HepG2 (cell line): ENCODE results near the gene OPA3. TPM values are rescaled to one million over a fixed set of nuclear protein-coding genes. Genes with fewer than 3 reads are reported as not detected.

Experiments used
- ATF5 ChIP-seq: sonication (generic); formaldehyde crosslinking; IDR thresholded peaks from 2 replicates; pipeline ENCODE4 v1.4.0; 2020; ENCODE audit warnings: mild to moderate bottlenecking, low read depth, missing genetic modification reagents
- FOXC1 ChIP-seq: sonication (generic); formaldehyde crosslinking; IDR thresholded peaks from 2 replicates; pipeline ENCODE4 v1.8.0; 2022; ENCODE audit warnings: mild to moderate bottlenecking, missing genetic modification reagents, borderline replicate concordance
- FOXK2 ChIP-seq: fragments of 450-650 bp; IDR thresholded peaks from 2 replicates; pipeline ENCODE4 v1.6.1; 2016
- MAZ ChIP-seq, 2 experiments: sonication (generic) in 1 of 2; formaldehyde crosslinking in 1 of 2; IDR thresholded peaks; 2 replicates each; pipeline versions ENCODE4 v1.5.0 to v1.6.1; 2012 to 2020; ENCODE audit warnings: low read depth in 2 of 2, mild to moderate bottlenecking in 2 of 2, borderline replicate concordance in 1 of 2, improper control_type of control experiment in 1 of 2, low read length in 1 of 2, missing genetic modification reagents in 1 of 2, moderate library complexity in 1 of 2
- NFYB ChIP-seq: sonication (generic); formaldehyde crosslinking; IDR thresholded peaks from 2 replicates; pipeline ENCODE4 v1.4.0; 2020; ENCODE audit warnings: missing genetic modification reagents
- TARDBP ChIP-seq: sonication (generic); formaldehyde crosslinking; IDR thresholded peaks from 2 replicates; pipeline ENCODE4 v1.8.0; 2022; ENCODE audit warnings: mild to moderate bottlenecking, missing genetic modification reagents
- ZFP90 ChIP-seq: sonication (generic); formaldehyde crosslinking; IDR thresholded peaks from 2 replicates; pipeline ENCODE4 v1.8.0; 2022; ENCODE audit warnings: missing genetic modification reagents, mild to moderate bottlenecking, inconsistent platforms, borderline replicate concordance
- ZNF615 ChIP-seq: sonication (generic); formaldehyde crosslinking; IDR thresholded peaks from 2 replicates; pipeline ENCODE4 v1.5.0; 2020; ENCODE audit warnings: mild to moderate bottlenecking, missing genetic modification reagents, borderline replicate concordance
- polyA plus RNA-seq, 8 experiments: library from polyadenylated mRNA; depleted of rRNA in 3 of 8; stranded (reverse) in 7 of 8; unstranded in 1 of 8; fragments of >200 nt; fragmentation: Illumina TruSeq in 4 of 8; extraction: Trizol in 4 of 8; gene quantifications; 2 replicates each; pipeline versions ENCODE4 v1.2.1 to v1.2.3, GENCODE V29; 2011 to 2016; ENCODE audit warnings: low read depth in 4 of 8, missing spikeins in 1 of 8, mixed read lengths in 1 of 8; ENCODE audit not compliant: insufficient read depth in 1 of 8
- total RNA-seq, 5 experiments: library from RNA; depleted of rRNA; stranded (reverse); fragments of >200 nt; fragmentation: Illumina TruSeq; extraction: Trizol; gene quantifications; 2 replicates each; pipeline ENCODE4 v1.2.3, GENCODE V29; 2016; ENCODE audit warnings: low read depth in 1 of 5
- TF ChIP-seq, protein P1 (sequence below): sonication (generic); formaldehyde crosslinking; IDR thresholded peaks from 2 replicates; pipeline ENCODE4 v1.4.0; 2020; ENCODE audit warnings: low read depth, mild to moderate bottlenecking, missing genetic modification reagents
- TF ChIP-seq, protein P2 (sequence below), 2 experiments: sonication (generic) in 1 of 2; formaldehyde crosslinking in 1 of 2; IDR thresholded peaks; 2 replicates each; pipeline versions ENCODE4 v1.4.0 to v1.6.1; 2018 to 2020; ENCODE audit warnings: missing genetic modification reagents in 2 of 2, borderline replicate concordance in 1 of 2, low read depth in 1 of 2, mild to moderate bottlenecking in 1 of 2, missing biosample characterization in 1 of 2
- TF ChIP-seq, protein P3 (sequence below): sonication (generic); formaldehyde crosslinking; IDR thresholded peaks from 2 replicates; pipeline ENCODE4 v1.4.0; 2020; ENCODE audit warnings: mild to moderate bottlenecking, missing genetic modification reagents
- TF ChIP-seq, protein P4 (sequence below): sonication (generic); formaldehyde crosslinking; IDR thresholded peaks from 2 replicates; pipeline ENCODE4 v1.5.0; 2020; ENCODE audit warnings: mild to moderate bottlenecking, missing genetic modification reagents, borderline replicate concordance

Gene OPA3
- total and polyA plus RNA-seq, 2 of the 13 experiments (the other 11 are each of a cell fraction or from before 2014, with no cell fraction given), result 8.3 to 17.7 TPM

DNA sequence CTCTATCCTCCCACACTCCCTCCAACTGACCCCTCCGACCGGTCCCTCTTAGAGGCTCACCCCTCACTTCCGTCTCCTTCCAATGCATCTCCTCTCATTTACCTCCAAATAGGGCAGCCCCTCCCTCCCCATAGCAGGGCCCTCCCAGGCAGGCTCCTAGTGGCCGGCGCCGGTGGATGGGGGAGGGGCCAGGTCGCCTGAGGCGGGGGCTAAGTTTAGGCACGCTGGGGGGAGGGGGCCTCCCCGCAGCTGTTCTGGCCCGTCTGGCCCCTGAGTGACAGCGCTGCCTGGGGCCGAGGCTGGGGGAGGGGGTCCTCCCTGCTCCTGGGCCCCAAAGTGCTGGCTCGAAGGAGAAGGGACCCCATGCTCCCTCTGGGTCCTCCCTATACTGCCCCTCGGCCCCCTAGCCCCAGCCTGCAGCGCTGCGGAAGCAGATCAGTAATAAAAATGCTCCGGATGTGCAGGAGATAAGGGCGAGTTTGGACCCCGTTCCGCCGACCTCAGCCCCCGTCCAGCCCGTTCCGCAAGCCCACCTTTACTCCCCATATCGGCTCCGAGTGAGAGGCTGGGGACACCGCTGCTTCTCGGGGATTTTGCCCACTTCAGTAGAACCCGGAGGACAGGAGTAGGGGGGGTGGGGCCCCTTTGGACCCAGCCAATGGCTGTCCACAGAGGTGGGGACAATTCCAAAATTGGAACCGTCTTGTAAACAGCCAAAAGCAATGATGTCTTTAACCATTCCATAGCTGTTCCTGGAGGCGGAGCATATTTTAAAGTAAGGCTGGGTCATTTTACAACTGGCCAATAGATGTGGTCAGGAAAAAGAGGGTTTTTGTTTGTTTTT is 91.8 kb downstream of the OPA3 start (continued):
- TF ChIP-seq, protein P1, sequence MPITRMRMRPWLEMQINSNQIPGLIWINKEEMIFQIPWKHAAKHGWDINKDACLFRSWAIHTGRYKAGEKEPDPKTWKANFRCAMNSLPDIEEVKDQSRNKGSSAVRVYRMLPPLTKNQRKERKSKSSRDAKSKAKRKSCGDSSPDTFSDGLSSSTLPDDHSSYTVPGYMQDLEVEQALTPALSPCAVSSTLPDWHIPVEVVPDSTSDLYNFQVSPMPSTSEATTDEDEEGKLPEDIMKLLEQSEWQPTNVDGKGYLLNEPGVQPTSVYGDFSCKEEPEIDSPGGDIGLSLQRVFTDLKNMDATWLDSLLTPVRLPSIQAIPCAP (CRISPR knock-in tag), result no peak
- TF ChIP-seq ZFP90 (CRISPR knock-in tag) (peak; percentile 72; the same call in 1 of the 2 replicates), FOXK2 (no peak), MAZ (IDR thresholded peaks at IDR 0.05; ENCODE audit: borderline replicate concordance, low read depth, low read length) (no peak), MAZ (CRISPR knock-in tag; IDR thresholded peaks at IDR 0.05; ENCODE audit: low read depth) (peak; percentile 36; the same call in 1 of the 2 replicates), ZNF615 (CRISPR knock-in tag) (0 out of 2 replicates have a peak, but pooled peaks have one; percentile 47), ATF5 (CRISPR knock-in tag) (0 out of 2 replicates have a peak, but pooled peaks have one; percentile 51), TARDBP (CRISPR knock-in tag) (0 out of 2 replicates have a peak, but pooled peaks have one; percentile 15), FOXC1 (CRISPR knock-in tag) (0 out of 2 replicates have a peak, but pooled peaks have one; percentile 31), NFYB (CRISPR knock-in tag) (peak; percentile 71)
- TF ChIP-seq, protein P2, sequence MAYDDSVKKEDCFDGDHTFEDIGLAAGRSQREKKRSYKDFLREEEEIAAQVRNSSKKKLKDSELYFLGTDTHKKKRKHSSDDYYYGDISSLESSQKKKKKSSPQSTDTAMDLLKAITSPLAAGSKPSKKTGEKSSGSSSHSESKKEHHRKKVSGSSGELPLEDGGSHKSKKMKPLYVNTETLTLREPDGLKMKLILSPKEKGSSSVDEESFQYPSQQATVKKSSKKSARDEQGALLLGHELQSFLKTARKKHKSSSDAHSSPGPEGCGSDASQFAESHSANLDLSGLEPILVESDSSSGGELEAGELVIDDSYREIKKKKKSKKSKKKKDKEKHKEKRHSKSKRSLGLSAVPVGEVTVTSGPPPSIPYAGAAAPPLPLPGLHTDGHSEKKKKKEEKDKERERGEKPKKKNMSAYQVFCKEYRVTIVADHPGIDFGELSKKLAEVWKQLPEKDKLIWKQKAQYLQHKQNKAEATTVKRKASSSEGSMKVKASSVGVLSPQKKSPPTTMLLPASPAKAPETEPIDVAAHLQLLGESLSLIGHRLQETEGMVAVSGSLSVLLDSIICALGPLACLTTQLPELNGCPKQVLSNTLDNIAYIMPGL (CRISPR knock-in tag; IDR thresholded peaks at IDR 0.05; ENCODE audit: borderline replicate concordance in 1 of 2, low read depth in 1 of 2), result peak; percentile 13 to 51; a peak in 2 of 4 replicates
- TF ChIP-seq, protein P3, sequence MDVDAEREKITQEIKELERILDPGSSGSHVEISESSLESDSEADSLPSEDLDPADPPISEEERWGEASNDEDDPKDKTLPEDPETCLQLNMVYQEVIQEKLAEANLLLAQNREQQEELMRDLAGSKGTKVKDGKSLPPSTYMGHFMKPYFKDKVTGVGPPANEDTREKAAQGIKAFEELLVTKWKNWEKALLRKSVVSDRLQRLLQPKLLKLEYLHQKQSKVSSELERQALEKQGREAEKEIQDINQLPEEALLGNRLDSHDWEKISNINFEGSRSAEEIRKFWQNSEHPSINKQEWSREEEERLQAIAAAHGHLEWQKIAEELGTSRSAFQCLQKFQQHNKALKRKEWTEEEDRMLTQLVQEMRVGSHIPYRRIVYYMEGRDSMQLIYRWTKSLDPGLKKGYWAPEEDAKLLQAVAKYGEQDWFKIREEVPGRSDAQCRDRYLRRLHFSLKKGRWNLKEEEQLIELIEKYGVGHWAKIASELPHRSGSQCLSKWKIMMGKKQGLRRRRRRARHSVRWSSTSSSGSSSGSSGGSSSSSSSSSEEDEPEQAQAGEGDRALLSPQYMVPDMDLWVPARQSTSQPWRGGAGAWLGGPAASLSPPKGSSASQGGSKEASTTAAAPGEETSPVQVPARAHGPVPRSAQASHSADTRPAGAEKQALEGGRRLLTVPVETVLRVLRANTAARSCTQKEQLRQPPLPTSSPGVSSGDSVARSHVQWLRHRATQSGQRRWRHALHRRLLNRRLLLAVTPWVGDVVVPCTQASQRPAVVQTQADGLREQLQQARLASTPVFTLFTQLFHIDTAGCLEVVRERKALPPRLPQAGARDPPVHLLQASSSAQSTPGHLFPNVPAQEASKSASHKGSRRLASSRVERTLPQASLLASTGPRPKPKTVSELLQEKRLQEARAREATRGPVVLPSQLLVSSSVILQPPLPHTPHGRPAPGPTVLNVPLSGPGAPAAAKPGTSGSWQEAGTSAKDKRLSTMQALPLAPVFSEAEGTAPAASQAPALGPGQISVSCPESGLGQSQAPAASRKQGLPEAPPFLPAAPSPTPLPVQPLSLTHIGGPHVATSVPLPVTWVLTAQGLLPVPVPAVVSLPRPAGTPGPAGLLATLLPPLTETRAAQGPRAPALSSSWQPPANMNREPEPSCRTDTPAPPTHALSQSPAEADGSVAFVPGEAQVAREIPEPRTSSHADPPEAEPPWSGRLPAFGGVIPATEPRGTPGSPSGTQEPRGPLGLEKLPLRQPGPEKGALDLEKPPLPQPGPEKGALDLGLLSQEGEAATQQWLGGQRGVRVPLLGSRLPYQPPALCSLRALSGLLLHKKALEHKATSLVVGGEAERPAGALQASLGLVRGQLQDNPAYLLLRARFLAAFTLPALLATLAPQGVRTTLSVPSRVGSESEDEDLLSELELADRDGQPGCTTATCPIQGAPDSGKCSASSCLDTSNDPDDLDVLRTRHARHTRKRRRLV, result peak; percentile 52; the same call in 1 of the 2 replicates
- TF ChIP-seq, protein P4, sequence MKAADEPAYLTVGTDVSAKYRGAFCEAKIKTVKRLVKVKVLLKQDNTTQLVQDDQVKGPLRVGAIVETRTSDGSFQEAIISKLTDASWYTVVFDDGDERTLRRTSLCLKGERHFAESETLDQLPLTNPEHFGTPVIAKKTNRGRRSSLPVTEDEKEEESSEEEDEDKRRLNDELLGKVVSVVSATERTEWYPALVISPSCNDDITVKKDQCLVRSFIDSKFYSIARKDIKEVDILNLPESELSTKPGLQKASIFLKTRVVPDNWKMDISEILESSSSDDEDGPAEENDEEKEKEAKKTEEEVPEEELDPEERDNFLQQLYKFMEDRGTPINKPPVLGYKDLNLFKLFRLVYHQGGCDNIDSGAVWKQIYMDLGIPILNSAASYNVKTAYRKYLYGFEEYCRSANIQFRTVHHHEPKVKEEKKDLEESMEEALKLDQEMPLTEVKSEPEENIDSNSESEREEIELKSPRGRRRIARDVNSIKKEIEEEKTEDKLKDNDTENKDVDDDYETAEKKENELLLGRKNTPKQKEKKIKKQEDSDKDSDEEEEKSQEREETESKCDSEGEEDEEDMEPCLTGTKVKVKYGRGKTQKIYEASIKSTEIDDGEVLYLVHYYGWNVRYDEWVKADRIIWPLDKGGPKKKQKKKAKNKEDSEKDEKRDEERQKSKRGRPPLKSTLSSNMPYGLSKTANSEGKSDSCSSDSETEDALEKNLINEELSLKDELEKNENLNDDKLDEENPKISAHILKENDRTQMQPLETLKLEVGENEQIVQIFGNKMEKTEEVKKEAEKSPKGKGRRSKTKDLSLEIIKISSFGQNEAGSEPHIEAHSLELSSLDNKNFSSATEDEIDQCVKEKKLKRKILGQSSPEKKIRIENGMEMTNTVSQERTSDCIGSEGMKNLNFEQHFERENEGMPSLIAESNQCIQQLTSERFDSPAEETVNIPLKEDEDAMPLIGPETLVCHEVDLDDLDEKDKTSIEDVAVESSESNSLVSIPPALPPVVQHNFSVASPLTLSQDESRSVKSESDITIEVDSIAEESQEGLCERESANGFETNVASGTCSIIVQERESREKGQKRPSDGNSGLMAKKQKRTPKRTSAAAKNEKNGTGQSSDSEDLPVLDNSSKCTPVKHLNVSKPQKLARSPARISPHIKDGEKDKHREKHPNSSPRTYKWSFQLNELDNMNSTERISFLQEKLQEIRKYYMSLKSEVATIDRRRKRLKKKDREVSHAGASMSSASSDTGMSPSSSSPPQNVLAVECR (CRISPR knock-in tag), result peak; percentile 64; the same call in 1 of the 2 replicates
